COLO829 (cell line): Measurements from ENCODE around the gene C1orf174.

ENCODE experiments used
- DNase-seq: peaks from one replicate; pipeline ENCODE4 v3.0.0; 2012; ENCODE audit warnings: low spot score

The C1orf174 gene

GRCh38 chr1:3895279-3895950, 4.7 kb downstream of the C1orf174 start:
- no peak for DNase-seq

- DNase-seq, result no peak
Observed at GRCh38 chr1:3894626-3895278, 5.3 kb downstream of the C1orf174 start.

GRCh38 chr1:3893190-3893589, 6.9 kb downstream of the C1orf174 start:
- no peak for DNase-seq

GRCh38 chr1:3892748-3893147, 7.3 kb downstream of the C1orf174 start:
- no peak for DNase-seq

GRCh38 chr1:3891329-3891865, 8.7 kb downstream of the C1orf174 start:
- no peak for DNase-seq

GRCh38 chr1:3890389-3891328, 9.4 kb downstream of the C1orf174 start:
- no peak for DNase-seq

GRCh38 chr1:3889936-3890335, 10.1 kb downstream of the C1orf174 start:
- DNase-seq, result no peak

- no peak for DNase-seq
Observed at GRCh38 chr1:3888301-3888700, 11.8 kb downstream of the C1orf174 start.

GRCh38 chr1:3886691-3887090, 13.4 kb downstream of the C1orf174 start:
- no peak for DNase-seq

GRCh38 chr1:3886106-3886670, 13.9 kb downstream of the C1orf174 start:
- no peak for DNase-seq

GRCh38 chr1:3885611-3886010, 14.5 kb downstream of the C1orf174 start:
- DNase-seq, result no peak

GRCh38 chr1:3884966-3885365, 15.1 kb downstream of the C1orf174 start:
- no peak for DNase-seq

- no peak for DNase-seq
Observed at GRCh38 chr1:3883194-3883925, 16.7 kb downstream of the C1orf174 start.

GRCh38 chr1:3881193-3881480, 18.9 kb downstream of the C1orf174 start:
- DNase-seq, result no peak

- no peak for DNase-seq
Observed at GRCh38 chr1:3880429-3881192, 19.5 kb downstream of the C1orf174 start.

- DNase-seq, result no peak
Observed at GRCh38 chr1:3879787-3880428, 20.2 kb downstream of the C1orf174 start.

GRCh38 chr1:3879099-3879498, 21.0 kb downstream of the C1orf174 start:
- no peak for DNase-seq

- no peak for DNase-seq
Observed at GRCh38 chr1:3876716-3877115, 23.4 kb downstream of the C1orf174 start.

GRCh38 chr1:3874736-3875135, 25.3 kb downstream of the C1orf174 start:
- DNase-seq, result no peak

GRCh38 chr1:3872546-3872945, 27.5 kb downstream of the C1orf174 start:
- DNase-seq, result no peak

GRCh38 chr1:3871451-3871805, 28.6 kb downstream of the C1orf174 start:
- DNase-seq, result no peak
